Activated B cell treated with CpG ODN at 0.5 μM for 24 hours (primary cell): ENCODE data around the gene SLC1A7. TPM values are rescaled to one million over a fixed set of nuclear protein-coding genes. Genes with fewer than 3 reads are reported as not detected.

Source experiments
- ATAC-seq: fragments of 200-7000 bp; cut with Tn5 transposase; one replicate; pipeline ENCODE4 v1.10.0; 2021; ENCODE audit warnings: low read depth, mild to moderate bottlenecking, moderate library complexity
- CTCF ChIA-PET: fragments of 350-600 bp; sonication (Branson Sonifier 250); formaldehyde crosslinking; loops from one replicate; lab custom pipeline; 2021; ENCODE audit warnings: antibody characterized with exemption; lab: Charles Lee
- POLR2A ChIA-PET: fragments of 350-600 bp; sonication (Branson Sonifier 250); formaldehyde crosslinking; loops from one replicate; lab custom pipeline; 2021; ENCODE audit warnings: antibody characterized with exemption; lab: Charles Lee
- DNase-seq: peaks from one replicate; pipeline ENCODE4 v3.0.0; 2022
- H3K27ac Mint-ChIP-seq: one replicate; pipeline ENCODE4 v1.8.0; 2020; ENCODE audit warnings: mixed read lengths
- H3K27me3 Mint-ChIP-seq: one replicate; pipeline ENCODE4 v1.8.0; 2021; ENCODE audit warnings: mixed read lengths
- H3K36me3 Mint-ChIP-seq: one replicate; pipeline ENCODE4 v1.8.0; 2021; ENCODE audit warnings: low read depth, mixed read lengths
- H3K4me1 Mint-ChIP-seq: one replicate; pipeline ENCODE4 v1.8.0; 2021; ENCODE audit warnings: mixed read lengths
- H3K4me3 Mint-ChIP-seq: one replicate; pipeline ENCODE4 v1.8.0; 2020; ENCODE audit warnings: mild to moderate bottlenecking, mixed read lengths
- H3K9me3 Mint-ChIP-seq: one replicate; pipeline ENCODE4 v1.8.0; 2020; ENCODE audit warnings: mixed read lengths
- CTCF ChIP-seq: fragments of 200-600 bp; IDR thresholded peaks from one replicate; pipeline ENCODE4 v1.8.0; 2022; ENCODE audit warnings: antibody characterized with exemption, mild to moderate bottlenecking
- intact Hi-C: fragments of 100-400 bp; cut with micrococcal nuclease; formaldehyde crosslinking; loops from one replicate; pipeline ENCODE4 v1.15.1; 2024
- total RNA-seq: library from RNA; stranded (reverse); gene quantifications from 2 replicates; pipeline ENCODE4 v1.2.3, GENCODE V29; 2022

SLC1A7 gene
- total RNA-seq, 1 donor from 2014 or later, result not detected

GRCh38 chr1:53114090-53114489 lies 28.3 kb downstream of the SLC1A7 start:
- no peak overlapping the region for H3K4me3 Mint-ChIP-seq
- no peaks in the 10 kb centered on the region for H3K36me3 Mint-ChIP-seq
- ChIA-PET POLR2A (no interaction called here), CTCF (no interaction called here)
- peaks cover 4% of the 10 kb centered on the region for H3K27me3 Mint-ChIP-seq
- no peak for TF ChIP-seq CTCF
- no peaks in the 10 kb centered on the region for H3K4me1 Mint-ChIP-seq
- H3K9me3 Mint-ChIP-seq, result no peaks in the 10 kb centered on the region
- no peak for ATAC-seq
- no peak overlapping the region for H3K27ac Mint-ChIP-seq
- intact Hi-C loops, result no loop called here
- no peak for DNase-seq

GRCh38 chr1:53112861-53113260 lies 29.6 kb downstream of the SLC1A7 start:
- Mint-ChIP-seq H3K27ac (no peak overlapping the region), H3K27me3 (peaks cover 4% of the 10 kb centered on the region), H3K9me3 (no peaks in the 10 kb centered on the region), H3K4me3 (no peak overlapping the region), H3K4me1 (no peaks in the 10 kb centered on the region), H3K36me3 (no peaks in the 10 kb centered on the region)
- ATAC-seq, result no peak
- intact Hi-C loops, result no loop called here
- no peak for TF ChIP-seq CTCF
- POLR2A ChIA-PET, result no interaction called here
- DNase-seq, result no peak
- CTCF ChIA-PET, result no interaction called here

GRCh38 chr1:53112271-53112774 lies 30.1 kb downstream of the SLC1A7 start:
- H3K4me1 Mint-ChIP-seq, result no peaks in the 10 kb centered on the region
- H3K9me3 Mint-ChIP-seq, result no peaks in the 10 kb centered on the region
- ChIA-PET POLR2A (no interaction called here), CTCF (no interaction called here)
- H3K27ac Mint-ChIP-seq, result no peak overlapping the region
- no peaks in the 10 kb centered on the region for H3K36me3 Mint-ChIP-seq
- ATAC-seq (no peak), DNase-seq (no peak)
- TF ChIP-seq CTCF, result no peak
- peaks cover 4% of the 10 kb centered on the region for H3K27me3 Mint-ChIP-seq
- no peak overlapping the region for H3K4me3 Mint-ChIP-seq
- intact Hi-C loops, result no loop called here

GRCh38 chr1:53111693-53112092 lies 30.7 kb downstream of the SLC1A7 start:
- Mint-ChIP-seq H3K9me3 (no peaks in the 10 kb centered on the region), H3K4me1 (no peaks in the 10 kb centered on the region), H3K4me3 (no peak overlapping the region), H3K27me3 (no peaks in the 10 kb centered on the region), H3K36me3 (no peaks in the 10 kb centered on the region), H3K27ac (no peak overlapping the region)
- no peak for TF ChIP-seq CTCF
- CTCF ChIA-PET, result no interaction called here
- POLR2A ChIA-PET, result no interaction called here
- ATAC-seq, result no peak
- intact Hi-C loops, result no loop called here
- no peak for DNase-seq

- H3K4me1 Mint-ChIP-seq, result no peaks in the 10 kb centered on the region
- no peak for ATAC-seq
- CTCF ChIA-PET, result no interaction called here
Observed at GRCh38 chr1:53111073-53111556, 31.3 kb downstream of the SLC1A7 start.

More at GRCh38 chr1:53111073-53111556, 31.3 kb downstream of the SLC1A7 start:
- Mint-ChIP-seq H3K4me3 (no peak overlapping the region), H3K36me3 (no peaks in the 10 kb centered on the region), H3K27ac (no peak overlapping the region), H3K27me3 (no peaks in the 10 kb centered on the region), H3K9me3 (no peaks in the 10 kb centered on the region)
- TF ChIP-seq CTCF, result no peak
- DNase-seq, result no peak
- intact Hi-C loops, result no loop called here
- POLR2A ChIA-PET, result no interaction called here
